ENCODE measurements around the gene MYB. TPM values are rescaled to one million over a fixed set of nuclear protein-coding genes. Genes with fewer than 3 reads are reported as not detected.

MYB gene
- total and polyA plus RNA-seq, 7 experiments from 2014 or later = 2.1 to 33.3 (median 16.5) TPM

DNA sequence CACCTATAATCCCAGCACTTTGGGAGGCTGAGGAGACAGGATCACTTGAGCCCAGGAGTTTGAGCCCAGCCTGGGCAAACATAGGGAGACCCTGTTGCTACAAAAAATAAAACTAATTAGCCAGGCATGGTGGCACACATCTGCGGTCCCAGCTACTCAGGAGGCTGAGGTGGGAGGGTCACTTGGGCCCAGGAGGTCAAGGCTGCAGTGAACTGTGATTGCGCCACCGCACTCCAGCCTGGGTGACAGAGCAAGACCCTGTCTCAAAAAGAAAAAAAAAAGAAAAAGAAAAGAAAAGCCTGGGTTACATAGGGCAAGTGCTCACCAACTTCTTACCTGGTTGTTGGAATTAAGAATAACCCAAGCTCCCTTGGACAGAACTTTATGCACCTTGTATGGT, 14.6 kb upstream of the MYB start:
- Mint-ChIP-seq H3K9me3 (peaks cover 0 to 2% (median 0%) of the 10 kb centered on the region in 11 donors), H3K4me3 (no peak overlapping the region), H3K4me1 (peaks cover 1 to 56% (median 24%) of the 10 kb centered on the region in 7 donors), H3K36me3 (peaks cover 0 to 4% (median 0%) of the 10 kb centered on the region in 5 donors), H3K27ac (no peak overlapping the region), H3K27me3 (no peaks in the 10 kb centered on the region)
- Histone ChIP-seq H3K27ac (ENCODE audit: low read depth, low read length) (no peak overlapping the region), H3K4me1 (ENCODE audit: control insufficient read depth in 2 of 2, insufficient read depth in 2 of 2, low read length in 2 of 2) (peaks cover 5 to 15% of the 10 kb centered on the region in 2 donors), H3K4me3 (ENCODE audit: low read length) (no peak overlapping the region), H3K36me3 (ENCODE audit: control insufficient read depth in 2 of 3, insufficient read depth in 3 of 3, low read length in 3 of 3) (no peaks in the 10 kb centered on the region), H3K27me3 (ENCODE audit: control insufficient read depth in 2 of 2, insufficient read depth in 2 of 2, low read length in 2 of 2) (no peaks in the 10 kb centered on the region), H3K9me3 (ENCODE audit: control insufficient read depth in 2 of 3, low read length in 3 of 3) (no peaks in the 10 kb centered on the region)
- DNase-seq (no peak), ATAC-seq (no peak)
- ChIA-PET CTCF (no interaction called here), POLR2A (interaction anchor here (0.7 to 2.4 kb wide), 3 partner anchors 13 to 196 kb away, joined by 5 to 14 read pairs (median 7); partner anchors contain the start of gene MYB)
- intact Hi-C loops (cut with micrococcal nuclease) = no loop called here

DNA sequence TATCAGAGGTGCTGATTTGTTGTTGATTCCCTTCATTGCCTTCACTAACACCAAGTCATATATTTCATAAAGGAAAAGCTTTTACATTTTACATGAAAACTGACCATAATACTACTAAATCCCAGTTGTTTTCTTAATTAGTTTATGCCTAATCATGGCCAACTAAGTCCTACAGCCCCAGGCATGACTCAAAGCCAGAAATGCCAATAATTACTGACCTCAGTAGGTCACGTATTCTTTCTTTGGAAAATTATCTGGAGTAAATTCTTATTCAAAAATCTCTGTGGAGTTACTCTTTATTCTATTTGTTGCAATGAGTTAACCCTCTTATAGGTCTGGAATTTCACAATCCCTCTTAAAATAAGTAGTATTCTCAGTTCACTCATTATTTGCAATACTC, 13.5 kb upstream of the MYB start:
- CTCF ChIA-PET = interaction anchor here (0.7 to 1.8 kb wide), 4 partner anchors 9 to 160 kb away, joined by 3 to 8 read pairs (median 3); no protein-coding TSS in a partner anchor
- Histone ChIP-seq H3K27me3 (ENCODE audit: control insufficient read depth in 2 of 2, insufficient read depth in 2 of 2, low read length in 2 of 2) (no peaks in the 10 kb centered on the region), H3K4me1 (ENCODE audit: control insufficient read depth in 2 of 2, insufficient read depth in 2 of 2, low read length in 2 of 2) (peaks cover 5 to 10% of the 10 kb centered on the region in 2 donors), H3K27ac (ENCODE audit: low read depth, low read length) (no peak overlapping the region), H3K9me3 (ENCODE audit: control insufficient read depth in 2 of 3, low read length in 3 of 3) (no peaks in the 10 kb centered on the region), H3K36me3 (ENCODE audit: control insufficient read depth in 2 of 3, insufficient read depth in 3 of 3, low read length in 3 of 3) (no peaks in the 10 kb centered on the region), H3K4me3 (ENCODE audit: low read length) (no peak overlapping the region)
- POLR2A ChIA-PET = interaction anchor here (0.7 to 2.4 kb wide), 5 partner anchors 9 to 113 kb away, joined by 4 to 14 read pairs (median 6); partner anchors contain the start of genes HBS1L and MYB
- DNase-seq (no peak), ATAC-seq (no peak)
- H3K9me3 Mint-ChIP-seq = peaks cover 0 to 2% (median 0%) of the 10 kb centered on the region in 11 donors
- intact Hi-C loops (cut with micrococcal nuclease) = no loop called here
- H3K4me1 Mint-ChIP-seq = peaks cover 0 to 45% (median 13%) of the 10 kb centered on the region in 7 donors
- H3K27me3 Mint-ChIP-seq = no peaks in the 10 kb centered on the region
- H3K36me3 Mint-ChIP-seq = peaks cover 0 to 2% (median 0%) of the 10 kb centered on the region in 5 donors
- H3K27ac Mint-ChIP-seq = no peak overlapping the region
- no peak overlapping the region for H3K4me3 Mint-ChIP-seq

DNA sequence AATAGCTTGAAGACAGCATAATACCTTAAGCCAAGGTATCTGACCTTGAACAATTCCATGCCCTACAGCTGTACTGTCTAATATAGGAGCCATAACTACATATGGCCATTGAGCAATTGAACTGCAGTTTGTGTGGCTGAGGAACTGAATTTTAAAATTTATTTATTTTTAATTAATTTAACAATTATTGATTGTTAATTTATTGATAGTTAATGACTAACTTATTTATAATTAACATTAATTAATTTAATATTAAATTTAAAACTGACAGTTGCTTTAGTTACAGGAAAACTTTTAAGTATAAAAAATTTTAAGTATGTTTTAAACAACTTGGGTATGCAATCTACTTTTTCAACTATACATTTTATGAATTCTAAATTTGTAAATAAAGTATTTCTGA, 12.3 kb upstream of the MYB start:
- Mint-ChIP-seq H3K9me3 (peaks cover 0 to 2% (median 0%) of the 10 kb centered on the region in 11 donors), H3K36me3 (peaks cover 0 to 2% (median 0%) of the 10 kb centered on the region in 5 donors), H3K4me1 (peaks cover 2 to 47% (median 5%) of the 10 kb centered on the region in 7 donors), H3K4me3 (no peak overlapping the region), H3K27me3 (no peaks in the 10 kb centered on the region), H3K27ac (no peak overlapping the region)
- H3K4me1 ChIP-seq (ENCODE audit: control insufficient read depth in 2 of 2, insufficient read depth in 2 of 2, low read length in 2 of 2) = no peaks in the 10 kb centered on the region
- H3K9me3 ChIP-seq (ENCODE audit: control insufficient read depth in 2 of 3, low read length in 3 of 3) = no peaks in the 10 kb centered on the region
- no peak overlapping the region for H3K27ac ChIP-seq (ENCODE audit: low read depth, low read length)
- no peak for DNase-seq
- no peaks in the 10 kb centered on the region for H3K36me3 ChIP-seq (ENCODE audit: control insufficient read depth in 2 of 3, insufficient read depth in 3 of 3, low read length in 3 of 3)
- intact Hi-C loops (cut with micrococcal nuclease) = no loop called here
- H3K27me3 ChIP-seq (ENCODE audit: control insufficient read depth in 2 of 2, insufficient read depth in 2 of 2, low read length in 2 of 2) = no peaks in the 10 kb centered on the region
- ATAC-seq = no peak
- H3K4me3 ChIP-seq (ENCODE audit: low read length) = no peak overlapping the region
- POLR2A ChIA-PET = interaction anchor here (0.6 to 2.4 kb wide), 2 partner anchors 11 to 201 kb away, joined by 3 to 14 read pairs; partner anchors contain the start of gene MYB
- CTCF ChIA-PET = interaction anchor here (1.5 to 1.8 kb wide), 3 partner anchors 16 to 150 kb away, joined by 3 to 8 read pairs (median 4); no protein-coding TSS in a partner anchor

DNA sequence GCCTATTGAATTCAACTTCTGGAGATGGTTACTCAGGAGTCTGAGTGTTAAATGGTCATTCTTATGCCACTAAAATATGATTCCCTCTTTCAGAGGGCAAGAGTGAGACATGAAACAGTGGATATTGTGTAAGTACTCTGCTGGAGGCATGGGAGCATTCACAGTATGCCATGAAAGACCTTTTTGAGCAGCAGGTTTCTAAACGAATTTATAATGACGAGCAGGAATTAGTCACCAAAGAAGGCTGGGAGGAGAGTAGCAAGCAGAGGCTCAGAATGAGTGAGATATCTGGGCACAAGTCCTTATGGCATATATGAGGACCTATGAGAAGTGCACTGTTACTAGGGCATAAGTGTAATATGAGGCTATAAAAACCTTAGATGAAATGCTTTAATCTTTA, 10.9 kb upstream of the MYB start:
- CTCF ChIA-PET = interaction anchor here (0.8 to 1.6 kb wide), 2 partner anchors 11 to 151 kb away, joined by 4 to 6 read pairs; no protein-coding TSS in a partner anchor
- ATAC-seq (no peak), DNase-seq (no peak)
- no peaks in the 10 kb centered on the region for H3K9me3 ChIP-seq (ENCODE audit: control insufficient read depth in 2 of 3, low read length in 3 of 3)
- peaks cover 0 to 41% (median 5%) of the 10 kb centered on the region in 7 donors for H3K4me1 Mint-ChIP-seq
- H3K27me3 ChIP-seq (ENCODE audit: control insufficient read depth in 2 of 2, insufficient read depth in 2 of 2, low read length in 2 of 2) = no peaks in the 10 kb centered on the region
- no peak overlapping the region for H3K27ac ChIP-seq (ENCODE audit: low read depth, low read length)
- no peaks in the 10 kb centered on the region for H3K4me1 ChIP-seq (ENCODE audit: control insufficient read depth in 2 of 2, insufficient read depth in 2 of 2, low read length in 2 of 2)
- no peaks in the 10 kb centered on the region for H3K27me3 Mint-ChIP-seq
- H3K27ac Mint-ChIP-seq = peak overlapping the region in 2 of 9 donors; percentile 67 to 80
- intact Hi-C loops (cut with micrococcal nuclease) = loop anchor here (1.0 kb wide), 3 partner anchors 9 to 10 kb away; no protein-coding TSS in a partner anchor
- peaks cover 0 to 2% (median 0%) of the 10 kb centered on the region in 11 donors for H3K9me3 Mint-ChIP-seq
- POLR2A ChIA-PET = no interaction called here
- H3K4me3 ChIP-seq (ENCODE audit: low read length) = no peak overlapping the region
- peak overlapping the region in 1 of 10 donors; percentile 28 for H3K4me3 Mint-ChIP-seq
- H3K36me3 ChIP-seq (ENCODE audit: control insufficient read depth in 2 of 3, insufficient read depth in 3 of 3, low read length in 3 of 3) = no peaks in the 10 kb centered on the region
- peaks cover 0 to 2% (median 0%) of the 10 kb centered on the region in 5 donors for H3K36me3 Mint-ChIP-seq

DNA sequence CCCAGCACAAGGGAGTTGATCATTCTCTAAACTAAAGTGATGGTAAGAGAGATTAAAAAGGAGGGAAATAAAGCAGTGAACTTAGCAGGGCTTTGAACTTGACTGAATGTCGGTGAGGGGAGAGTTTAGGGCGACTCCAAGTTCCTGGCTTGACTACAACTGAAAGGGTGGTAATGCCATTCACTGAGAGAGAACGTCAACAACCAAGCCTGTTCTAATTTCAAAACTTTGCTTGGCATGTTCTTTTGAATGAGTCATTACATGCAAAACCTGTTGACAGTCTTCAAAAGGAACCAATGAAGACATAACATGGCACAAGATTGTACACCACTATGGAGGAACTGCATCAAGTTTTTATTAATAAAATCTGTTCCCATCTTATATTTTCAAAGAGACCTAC, 10.3 kb upstream of the MYB start:
- no peaks in the 10 kb centered on the region for H3K9me3 Mint-ChIP-seq
- ChIA-PET POLR2A (no interaction called here), CTCF (no interaction called here)
- H3K27ac ChIP-seq (ENCODE audit: low read depth, low read length) = no peak overlapping the region
- H3K27me3 Mint-ChIP-seq = no peaks in the 10 kb centered on the region
- H3K36me3 ChIP-seq (ENCODE audit: control insufficient read depth in 2 of 3, insufficient read depth in 3 of 3, low read length in 3 of 3) = no peaks in the 10 kb centered on the region
- no peaks in the 10 kb centered on the region for H3K4me1 ChIP-seq (ENCODE audit: control insufficient read depth in 2 of 2, insufficient read depth in 2 of 2, low read length in 2 of 2)
- no peaks in the 10 kb centered on the region for H3K36me3 Mint-ChIP-seq
- H3K4me3 Mint-ChIP-seq = peak overlapping the region in 1 of 10 donors; percentile 28
- peak overlapping the region in 3 of 9 donors; percentile 31 to 80 (median 67) for H3K27ac Mint-ChIP-seq
- no peak overlapping the region for H3K4me3 ChIP-seq (ENCODE audit: low read length)
- H3K27me3 ChIP-seq (ENCODE audit: control insufficient read depth in 2 of 2, insufficient read depth in 2 of 2, low read length in 2 of 2) = no peaks in the 10 kb centered on the region
- ATAC-seq (no peak), DNase-seq (no peak)
- intact Hi-C loops (cut with micrococcal nuclease) = loop anchor here (1.0 kb wide), 3 partner anchors 8 to 10 kb away; no protein-coding TSS in a partner anchor
- no peaks in the 10 kb centered on the region for H3K9me3 ChIP-seq (ENCODE audit: control insufficient read depth in 2 of 3, low read length in 3 of 3)
- peaks cover 0 to 36% (median 5%) of the 10 kb centered on the region in 7 donors for H3K4me1 Mint-ChIP-seq

DNA sequence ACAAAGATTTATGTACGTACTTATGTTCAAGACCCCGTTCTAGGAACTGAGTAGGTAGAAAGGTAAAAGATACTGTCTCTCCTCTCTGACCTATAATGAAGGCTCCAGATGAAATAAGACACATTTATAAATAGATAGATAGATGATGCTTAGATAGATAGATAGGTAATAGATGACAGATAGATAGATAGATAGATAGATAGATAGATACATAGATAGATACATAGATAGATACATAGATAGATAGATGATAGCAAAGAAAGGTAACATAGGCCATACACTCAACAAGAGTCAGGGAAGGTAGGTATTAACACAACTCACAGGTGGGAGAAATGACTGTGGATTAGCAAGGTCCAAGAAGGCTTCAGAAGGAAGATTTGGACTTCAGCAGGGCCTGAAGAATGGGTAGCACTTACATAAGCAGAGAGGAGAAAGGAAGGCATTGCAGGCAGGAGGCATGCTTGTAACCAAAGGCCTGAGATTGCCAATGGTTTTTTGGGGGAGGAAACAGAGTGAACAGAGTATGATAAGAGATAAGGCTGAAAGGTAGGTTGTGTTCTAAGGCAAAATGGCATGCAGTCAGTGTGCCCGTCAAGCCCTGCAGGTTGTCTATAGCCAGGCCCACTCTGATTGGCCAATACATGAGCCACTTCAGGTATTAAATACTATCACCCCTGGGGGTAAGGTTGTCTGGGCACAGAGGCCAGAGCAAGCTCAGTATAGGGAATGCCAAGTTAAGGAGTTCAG, 7.7 kb upstream of the MYB start:
- peaks cover 8 to 41% (median 14%) of the 10 kb centered on the region in 7 donors for H3K4me1 Mint-ChIP-seq
- H3K36me3 Mint-ChIP-seq = no peaks in the 10 kb centered on the region
- Histone ChIP-seq H3K27me3 (ENCODE audit: control insufficient read depth in 2 of 2, insufficient read depth in 2 of 2, low read length in 2 of 2) (no peaks in the 10 kb centered on the region), H3K4me3 (ENCODE audit: low read length) (no peak overlapping the region), H3K27ac (ENCODE audit: low read depth, low read length) (no peak overlapping the region), H3K9me3 (ENCODE audit: control insufficient read depth in 2 of 3, low read length in 3 of 3) (no peaks in the 10 kb centered on the region), H3K4me1 (ENCODE audit: control insufficient read depth in 2 of 2, insufficient read depth in 2 of 2, low read length in 2 of 2) (peaks cover 0 to 4% of the 10 kb centered on the region in 2 donors), H3K36me3 (ENCODE audit: control insufficient read depth in 2 of 3, insufficient read depth in 3 of 3, low read length in 3 of 3) (no peaks in the 10 kb centered on the region)
- ChIA-PET CTCF (no interaction called here), POLR2A (interaction anchor here (0.6 kb wide), 3 partner anchors 10 to 733 kb away, joined by 3 read pairs; no protein-coding TSS in a partner anchor)
- DNase-seq = no peak
- H3K27me3 Mint-ChIP-seq = no peaks in the 10 kb centered on the region
- H3K27ac Mint-ChIP-seq = peak overlapping the region in 3 of 9 donors; percentile 3 to 50 (median 8)
- intact Hi-C loops (cut with micrococcal nuclease) = no loop called here
- H3K9me3 Mint-ChIP-seq = no peaks in the 10 kb centered on the region
- H3K4me3 Mint-ChIP-seq = no peak overlapping the region
- no peak for ATAC-seq
